Vagina (tissue), 2 donors: ENCODE results near the gene MUS81. TPM values are rescaled to one million over a fixed set of nuclear protein-coding genes. Genes with fewer than 3 reads are reported as not detected.

Experiments
- DNase-seq, 2 donors: peaks; one replicate each; pipeline ENCODE4 v3.0.0-alpha.2; 2017; ENCODE audit errors: extremely low spot score in 2 of 2
- H3K27ac ChIP-seq: fragments of 200-600 bp; sonication (generic); one replicate; pipeline ENCODE4 v1.5.1; 2019
- H3K27me3 ChIP-seq: fragments of 200-600 bp; sonication (generic); one replicate; pipeline ENCODE4 v1.5.1; 2019
- H3K36me3 ChIP-seq, 2 donors: fragments of 200-600 bp; sonication (generic); one replicate each; pipeline ENCODE4 v1.5.1; 2017 to 2019
- H3K4me1 ChIP-seq: fragments of 200-600 bp; sonication (generic); one replicate; pipeline ENCODE4 v1.5.1; 2019
- H3K4me3 ChIP-seq, 2 donors: fragments of 200-600 bp; sonication (generic); 1 replicate in 1 of 2; 2 replicates in 1 of 2; pipeline ENCODE4 v1.5.1; 2016 to 2019
- H3K9me3 ChIP-seq: fragments of 200-600 bp; sonication (generic); one replicate; pipeline ENCODE4 v1.5.1; 2019
- CTCF ChIP-seq, 3 experiments: fragments of 450-650 bp in 2 of 3; fragments of 200-600 bp in 1 of 3; sonication (generic) in 1 of 3; IDR thresholded peaks; one replicate each; pipeline ENCODE4 v1.5.1; 2017 to 2019; ENCODE audit warnings: antibody characterized with exemption in 3 of 3, mild to moderate bottlenecking in 2 of 3, moderate library complexity in 2 of 3
- POLR2A ChIP-seq, 2 donors: fragments of 450-650 bp; IDR thresholded peaks; one replicate each; pipeline ENCODE4 v1.6.1; 2017; ENCODE audit warnings: antibody characterized with exemption in 2 of 2, mild to moderate bottlenecking in 2 of 2, moderate library complexity in 2 of 2
- POLR2AphosphoS5 ChIP-seq, 2 donors: sonication (generic); formaldehyde crosslinking; IDR thresholded peaks; one replicate each; pipeline ENCODE4 v1.9.0; 2017; ENCODE audit warnings: antibody characterized with exemption in 2 of 2, mild to moderate bottlenecking in 2 of 2, low read depth in 1 of 2; ENCODE audit not compliant: insufficient read depth in 1 of 2
- intact Hi-C: fragments of 100-400 bp; cut with DNase I; formaldehyde crosslinking; loops from one replicate; pipeline ENCODE4 v1.15.1; 2023
- total RNA-seq: library from RNA; depleted of rRNA; stranded (reverse); fragments of >200 nt; gene quantifications from one replicate; pipeline ENCODE4 v1.2.3, GENCODE V29; 2016

The MUS81 gene
- total RNA-seq, 1 donor from 2014 or later = 48.9 TPM

- TF ChIP-seq POLR2A (IDR thresholded peaks at IDR 0.05) (no peak), CTCF (IDR thresholded peaks at IDR 0.05) (no peak), POLR2AphosphoS5 (IDR thresholded peaks at IDR 0.05; ENCODE audit: insufficient read depth in 1 of 2, low read depth in 1 of 2) (no peak)
- intact Hi-C loops = loop anchor here (5.0 kb wide), 1 partner anchor 38 kb away; the partner anchor contains the start of genes C11orf68 and DRAP1
- peaks cover 0 to 25% of the 10 kb centered on the region in 2 donors for H3K36me3 ChIP-seq
- no peaks in the 10 kb centered on the region for H3K27me3 ChIP-seq
- H3K4me3 ChIP-seq = no peak within 1 kb of the TSS
- no peak within 1 kb of the TSS for H3K27ac ChIP-seq
- peaks cover 6% of the 10 kb centered on the region for H3K4me1 ChIP-seq
- H3K9me3 ChIP-seq = no peaks in the 10 kb centered on the region
- no peak for DNase-seq
These were observed 19.4 kb downstream of the MUS81 start, which contains the start of gene CTSW for GRCh38 chr11:65879617-65880016. CTSW (plus strand) TSS chr11:65879837; CDS start chr11:65879855, 18 bp downstream.

- intact Hi-C loops = loop anchor here (5.0 kb wide), 1 partner anchor 37 kb away; the partner anchor contains the start of genes C11orf68 and DRAP1
- Histone ChIP-seq H3K27ac (no peak overlapping the region), H3K4me3 (no peak overlapping the region), H3K9me3 (no peaks in the 10 kb centered on the region), H3K27me3 (no peaks in the 10 kb centered on the region), H3K4me1 (peaks cover 10% of the 10 kb centered on the region), H3K36me3 (peaks cover 0 to 25% of the 10 kb centered on the region in 2 donors)
- TF ChIP-seq POLR2A (IDR thresholded peaks at IDR 0.05) (no peak), CTCF (IDR thresholded peaks at IDR 0.05) (no peak), POLR2AphosphoS5 (IDR thresholded peaks at IDR 0.05; ENCODE audit: insufficient read depth in 1 of 2, low read depth in 1 of 2) (no peak)
- DNase-seq = no peak
These were observed 19.8 kb downstream of the MUS81 start for GRCh38 chr11:65880027-65880426.

DNA sequence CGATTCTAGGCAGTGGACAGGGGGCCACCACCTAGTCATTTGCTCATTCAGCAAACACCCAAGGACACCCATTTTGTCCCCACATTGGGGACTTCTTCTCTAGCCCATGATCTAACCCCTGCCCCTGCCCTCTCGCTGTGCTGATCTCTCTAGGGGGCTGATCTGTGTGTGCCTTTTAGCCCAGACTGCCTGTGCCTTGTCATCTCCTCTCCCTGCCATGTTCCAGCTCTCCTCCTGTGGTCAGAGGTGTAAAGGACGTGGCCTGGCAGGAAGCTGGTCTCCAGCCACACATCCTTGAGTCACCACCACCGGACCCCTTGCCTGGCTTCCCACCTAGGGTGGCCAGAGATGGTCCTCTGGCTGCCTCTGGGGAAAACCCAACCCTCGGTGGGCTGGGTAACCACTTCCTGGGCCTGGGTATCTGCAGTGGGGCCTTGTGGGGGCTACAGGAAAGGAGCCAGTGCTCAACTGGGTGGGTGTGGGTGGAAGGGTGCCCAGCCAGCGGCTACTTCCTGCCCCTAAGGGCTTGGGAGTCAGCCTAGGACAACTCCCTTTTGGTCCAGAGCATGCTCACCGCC lies 20.7 kb downstream of the MUS81 start:
- TF ChIP-seq CTCF (IDR thresholded peaks at IDR 0.05) (no peak), POLR2AphosphoS5 (IDR thresholded peaks at IDR 0.05; ENCODE audit: insufficient read depth in 1 of 2, low read depth in 1 of 2) (no peak), POLR2A (IDR thresholded peaks at IDR 0.05) (no peak)
- H3K36me3 ChIP-seq = peaks cover 0 to 27% of the 10 kb centered on the region in 2 donors
- intact Hi-C loops = loop anchor here (5.0 kb wide), 1 partner anchor 36 kb away; the partner anchor contains the start of genes C11orf68 and DRAP1
- H3K4me3 ChIP-seq = no peak overlapping the region
- H3K27ac ChIP-seq = no peak overlapping the region
- H3K27me3 ChIP-seq = no peaks in the 10 kb centered on the region
- no peaks in the 10 kb centered on the region for H3K9me3 ChIP-seq
- DNase-seq = no peak
- H3K4me1 ChIP-seq = peaks cover 16% of the 10 kb centered on the region

GRCh38 chr11:65882120-65883057 lies 22.2 kb downstream of the MUS81 start:
- TF ChIP-seq CTCF (IDR thresholded peaks at IDR 0.05) = no peak
- no peak for TF ChIP-seq POLR2A (IDR thresholded peaks at IDR 0.05)
- no peak for TF ChIP-seq POLR2AphosphoS5 (IDR thresholded peaks at IDR 0.05; ENCODE audit: insufficient read depth in 1 of 2, low read depth in 1 of 2)
- Histone ChIP-seq H3K9me3 (no peaks in the 10 kb centered on the region), H3K4me3 (no peak overlapping the region), H3K36me3 (peaks cover 0 to 37% of the 10 kb centered on the region in 2 donors), H3K4me1 (peaks cover 23% of the 10 kb centered on the region), H3K27me3 (no peaks in the 10 kb centered on the region), H3K27ac (no peak overlapping the region)
- intact Hi-C loops = loop anchor here (5.0 kb wide), 1 partner anchor 35 kb away; the partner anchor contains the start of genes C11orf68 and DRAP1
- no peak for DNase-seq
